ENCODE results near the gene ANKRD12.

ANKRD12 gene

DNA sequence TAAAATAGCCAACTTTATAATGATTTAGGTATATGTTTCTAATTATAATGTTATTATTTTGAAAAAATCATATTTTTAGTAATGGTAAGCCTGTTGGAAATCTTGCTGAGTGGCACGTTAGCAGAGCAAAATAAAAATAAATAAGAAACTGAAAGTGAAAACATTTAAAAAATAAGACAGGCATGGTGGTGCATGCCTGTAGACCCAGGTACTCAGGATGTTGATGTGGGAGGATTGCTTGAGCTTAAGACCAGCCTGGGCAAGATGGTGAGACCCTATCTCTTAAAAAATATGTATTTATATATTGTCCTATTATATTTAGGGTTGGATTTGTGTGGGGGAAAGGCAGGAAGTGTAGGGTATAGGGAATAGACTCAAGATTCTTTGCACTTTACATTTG, 15.8 kb upstream of the ANKRD12 start:
- TF ChIP-seq, protein P1, sequence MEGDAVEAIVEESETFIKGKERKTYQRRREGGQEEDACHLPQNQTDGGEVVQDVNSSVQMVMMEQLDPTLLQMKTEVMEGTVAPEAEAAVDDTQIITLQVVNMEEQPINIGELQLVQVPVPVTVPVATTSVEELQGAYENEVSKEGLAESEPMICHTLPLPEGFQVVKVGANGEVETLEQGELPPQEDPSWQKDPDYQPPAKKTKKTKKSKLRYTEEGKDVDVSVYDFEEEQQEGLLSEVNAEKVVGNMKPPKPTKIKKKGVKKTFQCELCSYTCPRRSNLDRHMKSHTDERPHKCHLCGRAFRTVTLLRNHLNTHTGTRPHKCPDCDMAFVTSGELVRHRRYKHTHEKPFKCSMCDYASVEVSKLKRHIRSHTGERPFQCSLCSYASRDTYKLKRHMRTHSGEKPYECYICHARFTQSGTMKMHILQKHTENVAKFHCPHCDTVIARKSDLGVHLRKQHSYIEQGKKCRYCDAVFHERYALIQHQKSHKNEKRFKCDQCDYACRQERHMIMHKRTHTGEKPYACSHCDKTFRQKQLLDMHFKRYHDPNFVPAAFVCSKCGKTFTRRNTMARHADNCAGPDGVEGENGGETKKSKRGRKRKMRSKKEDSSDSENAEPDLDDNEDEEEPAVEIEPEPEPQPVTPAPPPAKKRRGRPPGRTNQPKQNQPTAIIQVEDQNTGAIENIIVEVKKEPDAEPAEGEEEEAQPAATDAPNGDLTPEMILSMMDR (IDR thresholded peaks at IDR 0.05; ENCODE audit: borderline replicate concordance, insufficient read depth, low read depth, low read length), result no peak

DNA sequence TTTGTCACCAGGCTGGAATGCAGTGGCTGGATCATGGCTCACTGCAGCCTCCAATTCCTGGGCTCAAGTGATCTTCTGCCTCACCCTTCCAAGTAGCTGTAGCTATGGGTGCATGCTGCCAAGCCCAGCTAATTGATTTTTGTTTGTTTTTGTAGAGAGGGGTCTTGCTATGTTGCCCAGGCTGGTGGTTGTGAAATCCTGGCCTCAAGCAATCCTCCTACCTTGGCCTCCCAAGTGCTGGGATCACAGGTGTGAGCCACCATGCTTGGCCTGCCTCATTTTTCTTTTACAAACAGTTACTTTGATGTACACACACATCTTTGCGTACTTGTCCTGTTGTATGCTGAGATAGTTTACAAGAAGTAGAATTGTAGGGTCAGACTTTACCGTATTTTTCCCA, 13.1 kb upstream of the ANKRD12 start:
- TF ChIP-seq, protein P1 (IDR thresholded peaks at IDR 0.05; ENCODE audit: borderline replicate concordance, insufficient read depth, low read depth, low read length), result no peak
- no peak overlapping the region for H3K4me3 ChIP-seq (ENCODE audit: low read depth, low read length)

More for the DNA sequence above, 15.8 kb upstream of the ANKRD12 start:
- no peak overlapping the region for H3K4me3 ChIP-seq (ENCODE audit: low read depth, low read length)

DNA sequence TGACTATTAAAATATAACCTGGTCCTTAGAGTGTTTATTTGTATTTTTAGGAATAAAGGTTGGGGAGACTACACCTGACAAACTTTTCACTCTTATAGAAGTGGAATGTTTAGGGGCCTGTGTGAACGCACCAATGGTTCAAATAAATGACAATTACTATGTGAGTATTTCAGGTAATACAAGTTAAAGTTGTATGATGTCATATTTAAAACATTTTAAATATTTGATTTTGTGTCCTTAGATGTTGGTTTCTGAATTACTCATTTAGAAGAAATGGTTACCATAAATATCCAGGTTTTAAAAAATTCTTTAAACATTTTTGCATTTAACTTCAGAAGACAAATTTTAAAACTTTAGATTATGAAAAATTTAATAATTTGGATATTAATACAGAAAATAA, 11.8 kb upstream of the ANKRD12 start:
- TF ChIP-seq, protein P1 (IDR thresholded peaks at IDR 0.05; ENCODE audit: borderline replicate concordance, insufficient read depth, low read depth, low read length), result no peak
- no peak overlapping the region for H3K4me3 ChIP-seq (ENCODE audit: low read depth, low read length)

DNA sequence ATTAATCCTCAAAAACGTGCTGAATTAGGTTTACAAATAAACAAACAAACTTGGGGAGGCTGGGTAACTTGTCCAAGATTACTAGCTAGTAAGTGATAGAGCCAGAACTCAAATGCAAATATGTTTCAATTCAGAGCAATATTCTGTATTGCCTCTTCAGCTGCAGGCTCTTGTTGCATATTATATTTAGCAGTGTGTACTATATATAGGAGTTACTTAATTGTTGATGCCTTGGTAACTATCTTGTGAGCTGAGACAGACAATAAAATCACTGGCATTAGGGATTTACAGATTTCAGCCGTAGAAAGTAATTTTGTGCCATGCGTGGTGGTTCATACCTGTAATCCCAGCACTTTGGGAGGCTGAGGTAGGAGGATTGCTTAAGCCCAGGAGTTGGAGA, 10.2 kb upstream of the ANKRD12 start:
- no peak overlapping the region for H3K4me3 ChIP-seq (ENCODE audit: low read depth, low read length)
- TF ChIP-seq, protein P1 (IDR thresholded peaks at IDR 0.05; ENCODE audit: borderline replicate concordance, insufficient read depth, low read depth, low read length), result no peak

DNA sequence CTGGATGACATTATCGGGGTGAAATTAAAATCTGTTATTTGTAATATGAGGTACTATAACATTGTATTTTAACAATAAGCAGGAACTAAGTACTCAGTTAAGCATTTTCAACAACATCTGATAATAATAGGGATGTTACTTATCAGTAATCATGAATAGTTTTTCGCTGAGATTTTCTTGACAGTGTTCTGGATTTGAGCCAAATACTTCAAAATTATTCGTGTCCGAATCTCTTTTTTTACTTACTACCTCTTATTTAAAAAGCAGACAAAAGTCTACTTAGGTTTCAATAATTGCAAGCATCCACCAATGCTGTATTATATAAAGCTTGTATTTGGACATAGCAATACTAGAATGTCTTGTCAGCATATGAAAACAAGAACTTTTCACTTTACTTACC, 6.4 kb upstream of the ANKRD12 start:
- no peak overlapping the region for H3K4me3 ChIP-seq (ENCODE audit: low read depth, low read length)
- TF ChIP-seq, protein P1 (IDR thresholded peaks at IDR 0.05; ENCODE audit: borderline replicate concordance, insufficient read depth, low read depth, low read length), result no peak

DNA sequence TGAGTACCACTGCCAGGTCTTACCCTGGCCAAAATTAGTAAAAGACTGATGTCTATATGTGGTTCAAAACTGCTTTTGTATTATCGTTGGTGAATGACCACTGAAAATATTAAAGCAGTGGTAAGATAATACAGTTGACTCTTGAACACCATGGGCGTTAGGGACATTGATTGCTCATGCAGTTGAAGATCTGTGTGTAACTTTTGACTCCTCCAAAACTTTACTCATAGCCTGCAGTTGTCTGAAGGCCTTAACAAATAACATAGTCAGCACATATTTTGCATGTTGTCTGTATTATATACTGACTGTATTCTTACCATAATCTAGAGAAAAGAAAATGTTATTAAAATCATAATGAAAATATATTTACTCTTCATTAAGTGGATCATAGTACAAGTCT, 5.8 kb upstream of the ANKRD12 start:
- TF ChIP-seq, protein P1 (IDR thresholded peaks at IDR 0.05; ENCODE audit: borderline replicate concordance, insufficient read depth, low read depth, low read length), result no peak

DNA sequence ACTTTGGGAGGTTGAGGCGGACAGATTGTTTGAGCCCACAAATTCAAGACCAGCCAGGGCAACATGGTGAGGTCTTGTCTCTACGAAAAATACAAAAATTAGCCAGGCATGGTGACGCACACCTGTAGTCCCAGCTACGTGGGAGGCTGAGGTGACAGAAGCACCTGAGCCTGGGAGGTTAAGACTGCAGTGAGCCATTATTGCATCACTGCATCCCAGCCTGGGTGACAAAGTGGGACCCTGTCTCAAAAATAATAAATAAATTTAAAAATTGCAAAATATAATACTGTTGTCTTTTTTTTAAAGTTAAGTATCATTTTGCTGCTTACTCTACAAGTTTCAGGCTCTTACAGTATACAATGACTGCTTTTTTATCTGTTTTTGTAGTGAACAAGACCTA, 4.0 kb upstream of the ANKRD12 start:
- TF ChIP-seq, protein P1 (IDR thresholded peaks at IDR 0.05; ENCODE audit: borderline replicate concordance, insufficient read depth, low read depth, low read length), result no peak
- no peak overlapping the region for H3K4me3 ChIP-seq (ENCODE audit: low read depth, low read length)

More for the DNA sequence above, 5.8 kb upstream of the ANKRD12 start:
- H3K4me3 ChIP-seq (ENCODE audit: low read depth, low read length), result no peak overlapping the region
